NT2/D1 (cell line): ENCODE results near the gene AKAP13.
"Not testable (repeated sequence)": the region's sequence is repeated elsewhere in the genome, so short reads cannot be mapped to it uniquely, and the experiment has no call there.

Experiments used
- SUZ12 ChIP-seq: IDR thresholded peaks from 2 replicates; pipeline ENCODE4 v1.6.1; 2011; ENCODE audit not compliant: insufficient read length, insufficient read depth; ENCODE audit errors: extremely low read depth
- ZNF274 ChIP-seq: IDR thresholded peaks from 2 replicates; pipeline ENCODE4 v1.6.1; 2011; ENCODE audit warnings: mild to moderate bottlenecking, low read depth, low read length

GRCh38 chr15:85796371-85796770, 416.0 kb downstream of the AKAP13 start:
- TF ChIP-seq ZNF274, SUZ12: not testable (repeated sequence)
